SU-DHL-6 (cell line): ENCODE results near the gene FBXW4.

Experiments used
- EZH2phosphoT487 ChIP-seq: fragments of 200-600 bp; sonication (generic), shearing (Covaris generic); conservative IDR thresholded peaks from 2 replicates; pipeline ENCODE4 v1.6.1; 2018; ENCODE audit warnings: mild to moderate bottlenecking, antibody characterized with exemption, low read length, moderate library complexity, mixed read lengths
- TF ChIP-seq, protein P1 (sequence below): fragments of 200-600 bp; sonication (generic); IDR thresholded peaks from one replicate; pipeline ENCODE4 v1.5.1; 2017; ENCODE audit warnings: antibody characterized with exemption, mild to moderate bottlenecking, low read length, moderate library complexity; ENCODE audit not compliant: insufficient read depth, poor library complexity, severe bottlenecking

DNA sequence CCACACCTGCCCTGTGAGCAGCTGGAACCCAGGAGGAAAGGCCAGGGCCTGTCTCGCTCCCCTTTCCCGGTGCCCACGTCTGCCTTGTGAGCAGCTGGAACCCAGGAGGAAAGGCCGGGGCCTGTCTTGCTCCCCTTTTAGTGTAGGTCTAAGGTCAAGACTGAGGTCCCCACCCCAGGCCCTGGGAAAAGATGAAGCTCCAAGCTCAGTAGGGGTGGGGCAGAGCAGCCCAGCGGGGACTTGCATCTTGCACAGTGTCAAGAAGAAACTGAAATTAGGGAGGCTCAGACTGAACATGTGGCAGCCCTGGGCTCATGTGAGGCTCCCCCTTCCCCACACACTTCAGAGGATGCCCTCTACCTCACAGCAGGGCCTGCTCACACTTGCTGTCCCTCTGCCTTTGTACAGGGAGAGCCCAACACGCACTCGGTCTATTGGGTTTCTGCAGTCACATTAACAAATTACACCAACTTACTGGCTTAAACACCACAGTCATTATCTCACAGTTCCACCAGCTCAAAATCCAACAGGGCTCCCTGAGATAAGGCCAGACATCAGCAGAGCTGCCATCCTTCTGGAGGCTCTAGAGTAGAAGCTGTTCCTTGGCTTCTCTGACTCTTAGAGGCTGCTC lies 119.3 kb downstream of the FBXW4 start:
- TF ChIP-seq, protein P1, sequence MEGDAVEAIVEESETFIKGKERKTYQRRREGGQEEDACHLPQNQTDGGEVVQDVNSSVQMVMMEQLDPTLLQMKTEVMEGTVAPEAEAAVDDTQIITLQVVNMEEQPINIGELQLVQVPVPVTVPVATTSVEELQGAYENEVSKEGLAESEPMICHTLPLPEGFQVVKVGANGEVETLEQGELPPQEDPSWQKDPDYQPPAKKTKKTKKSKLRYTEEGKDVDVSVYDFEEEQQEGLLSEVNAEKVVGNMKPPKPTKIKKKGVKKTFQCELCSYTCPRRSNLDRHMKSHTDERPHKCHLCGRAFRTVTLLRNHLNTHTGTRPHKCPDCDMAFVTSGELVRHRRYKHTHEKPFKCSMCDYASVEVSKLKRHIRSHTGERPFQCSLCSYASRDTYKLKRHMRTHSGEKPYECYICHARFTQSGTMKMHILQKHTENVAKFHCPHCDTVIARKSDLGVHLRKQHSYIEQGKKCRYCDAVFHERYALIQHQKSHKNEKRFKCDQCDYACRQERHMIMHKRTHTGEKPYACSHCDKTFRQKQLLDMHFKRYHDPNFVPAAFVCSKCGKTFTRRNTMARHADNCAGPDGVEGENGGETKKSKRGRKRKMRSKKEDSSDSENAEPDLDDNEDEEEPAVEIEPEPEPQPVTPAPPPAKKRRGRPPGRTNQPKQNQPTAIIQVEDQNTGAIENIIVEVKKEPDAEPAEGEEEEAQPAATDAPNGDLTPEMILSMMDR: no peak
- TF ChIP-seq EZH2phosphoT487: no peak
